Natural killer cell treated with Interleukin-12 subunit alpha and Interleukin-12 subunit beta and Interleukin-15 and Interleukin-18, amount 100 ng/mL, for 72 hours (primary cell): ENCODE measurements around the gene NOP16. TPM values are rescaled to one million over a fixed set of nuclear protein-coding genes. Genes with fewer than 3 reads are reported as not detected.

Experiments
- ATAC-seq, 2 donors: fragments of 150-1000 bp; cut with Tn5 transposase in 1 of 2; sonication (Bioruptor Pico), chemical (Tn5 transposase) in 1 of 2; 2 replicates each; pipeline ENCODE4 v1.10.0; 2021
- DNase-seq: peaks from one replicate; pipeline ENCODE4 v3.0.0; 2022; ENCODE audit warnings: low spot score
- H3K27ac Mint-ChIP-seq, 2 donors: 1 replicate in 1 of 2; 2 replicates in 1 of 2; pipeline ENCODE4 v1.8.0; 2022; ENCODE audit warnings: mixed read lengths in 2 of 2, mild to moderate bottlenecking in 1 of 2, moderate library complexity in 1 of 2
- H3K27me3 Mint-ChIP-seq, 2 donors: 1 replicate in 1 of 2; 2 replicates in 1 of 2; pipeline ENCODE4 v1.8.0; 2022; ENCODE audit warnings: mixed read lengths in 2 of 2
- H3K36me3 Mint-ChIP-seq: one replicate; pipeline ENCODE4 v1.8.0; 2022; ENCODE audit warnings: mixed read lengths
- H3K4me1 Mint-ChIP-seq, 2 donors: 1 replicate in 1 of 2; 2 replicates in 1 of 2; pipeline ENCODE4 v1.8.0; 2022; ENCODE audit warnings: low read depth in 2 of 2, mixed read lengths in 2 of 2, mild to moderate bottlenecking in 1 of 2
- H3K4me3 Mint-ChIP-seq: one replicate; pipeline ENCODE4 v1.8.0; 2022; ENCODE audit warnings: mixed read lengths
- H3K9me3 Mint-ChIP-seq: 2 replicates; pipeline ENCODE4 v1.8.0; 2022; ENCODE audit warnings: mixed read lengths
- total RNA-seq, 2 donors: library from RNA; stranded (reverse); gene quantifications; one replicate each; pipeline ENCODE4 v1.2.3, GENCODE V29; 2022

The NOP16 gene
- 100 to 1,000 TPM in 1 of 2 donors, 10 to 100 TPM in 1; 62.0 to 155 TPM for total RNA-seq

DNA sequence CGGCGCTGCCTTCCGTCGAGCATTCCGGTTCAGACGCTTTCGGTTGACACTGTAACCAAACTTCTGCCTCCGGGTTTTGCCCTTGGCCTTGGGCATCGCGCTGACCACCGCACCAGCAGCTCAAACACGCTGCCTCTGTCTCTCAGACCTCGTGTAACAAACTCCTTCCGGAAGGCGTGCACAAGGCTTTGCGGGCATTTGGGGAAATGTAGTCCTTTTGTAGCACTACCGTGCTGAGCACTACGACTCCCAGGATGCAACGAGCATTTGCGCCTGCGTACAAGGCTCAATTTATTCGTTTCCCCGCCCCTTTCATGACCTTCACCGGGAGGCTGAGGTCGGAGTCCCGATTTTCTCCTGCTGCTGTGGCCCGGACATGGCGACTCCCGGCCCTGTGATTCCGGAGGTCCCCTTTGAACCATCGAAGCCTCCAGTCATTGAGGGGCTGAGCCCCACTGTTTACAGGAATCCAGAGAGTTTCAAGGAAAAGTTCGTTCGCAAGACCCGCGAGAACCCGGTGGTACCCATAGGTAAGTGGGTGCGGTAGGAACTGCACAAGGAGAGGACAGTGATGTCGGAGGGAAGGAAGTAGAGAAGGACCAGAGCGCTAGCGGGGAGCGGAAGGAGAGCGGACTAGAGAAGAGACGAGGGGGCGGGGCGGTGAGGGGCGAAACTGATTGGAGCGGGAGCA, at the start of gene NOP16, which contains the start of gene HIGD2A:
TSS of gene NOP16 (minus strand) at position 155 of the 691 bp plus-strand sequence. CDS start at position 96, 59 bp downstream.
TSS of gene HIGD2A (plus strand) at position 308 of the 691 bp plus-strand sequence. CDS start at position 377, 69 bp downstream.
- Mint-ChIP-seq H3K9me3 (no peaks in the 10 kb centered on the region), H3K36me3 (peaks cover 22% of the 10 kb centered on the region), H3K27ac (peak within 1 kb of the TSS; percentile 87 to 96), H3K27me3 (no peaks in the 10 kb centered on the region), H3K4me1 (peaks cover 29 to 31% of the 10 kb centered on the region in 2 donors), H3K4me3 (peak within 1 kb of the TSS; percentile 92)
- ATAC-seq (peak; percentile 95 to 96), DNase-seq (peak; percentile 99)

- Mint-ChIP-seq H3K36me3 (no peaks in the 10 kb centered on the region), H3K27me3 (peaks cover 0 to 4% of the 10 kb centered on the region in 2 donors), H3K27ac (peak overlapping the region in 1 of 2 donors; percentile 6), H3K4me3 (peak overlapping the region; percentile 46), H3K4me1 (peaks cover 10% of the 10 kb centered on the region in 2 donors), H3K9me3 (no peaks in the 10 kb centered on the region)
- DNase-seq (no peak), ATAC-seq (peak in 1 of 2 donors; percentile 44)
Observed at GRCh38 chr5:176436656-176437055, 48.3 kb upstream of the NOP16 start.

- H3K27ac Mint-ChIP-seq, result no peak overlapping the region
- DNase-seq (no peak), ATAC-seq (no peak)
- H3K27me3 Mint-ChIP-seq, result peaks cover 0 to 2% of the 10 kb centered on the region in 2 donors
- no peak overlapping the region for H3K4me3 Mint-ChIP-seq
- no peaks in the 10 kb centered on the region for H3K9me3 Mint-ChIP-seq
- no peaks in the 10 kb centered on the region for H3K36me3 Mint-ChIP-seq
- peaks cover 14 to 17% of the 10 kb centered on the region in 2 donors for H3K4me1 Mint-ChIP-seq
Observed at GRCh38 chr5:176432707-176433106, 44.3 kb upstream of the NOP16 start.

- no peak for DNase-seq
- Mint-ChIP-seq H3K4me3 (no peak overlapping the region), H3K36me3 (no peaks in the 10 kb centered on the region), H3K27me3 (no peaks in the 10 kb centered on the region), H3K27ac (peak overlapping the region in 1 of 2 donors; percentile 5), H3K4me1 (peaks cover 4 to 7% of the 10 kb centered on the region in 2 donors), H3K9me3 (no peaks in the 10 kb centered on the region)
- ATAC-seq, result no peak
Observed at GRCh38 chr5:176429972-176430371, 41.6 kb upstream of the NOP16 start.

GRCh38 chr5:176427971-176428370, 39.6 kb upstream of the NOP16 start:
- Mint-ChIP-seq H3K27me3 (peaks cover 0 to 3% of the 10 kb centered on the region in 2 donors), H3K36me3 (no peaks in the 10 kb centered on the region), H3K27ac (no peak overlapping the region), H3K4me3 (no peak overlapping the region), H3K9me3 (no peaks in the 10 kb centered on the region), H3K4me1 (peaks cover 4 to 7% of the 10 kb centered on the region in 2 donors)
- ATAC-seq, result no peak
- no peak for DNase-seq

GRCh38 chr5:176426876-176427275, 38.5 kb upstream of the NOP16 start:
- peaks cover 4 to 7% of the 10 kb centered on the region in 2 donors for H3K4me1 Mint-ChIP-seq
- no peak overlapping the region for H3K27ac Mint-ChIP-seq
- DNase-seq (no peak), ATAC-seq (no peak)
- no peaks in the 10 kb centered on the region for H3K36me3 Mint-ChIP-seq
- H3K9me3 Mint-ChIP-seq, result no peaks in the 10 kb centered on the region
- H3K27me3 Mint-ChIP-seq, result peaks cover 5 to 8% of the 10 kb centered on the region in 2 donors
- H3K4me3 Mint-ChIP-seq, result no peak overlapping the region

DNA sequence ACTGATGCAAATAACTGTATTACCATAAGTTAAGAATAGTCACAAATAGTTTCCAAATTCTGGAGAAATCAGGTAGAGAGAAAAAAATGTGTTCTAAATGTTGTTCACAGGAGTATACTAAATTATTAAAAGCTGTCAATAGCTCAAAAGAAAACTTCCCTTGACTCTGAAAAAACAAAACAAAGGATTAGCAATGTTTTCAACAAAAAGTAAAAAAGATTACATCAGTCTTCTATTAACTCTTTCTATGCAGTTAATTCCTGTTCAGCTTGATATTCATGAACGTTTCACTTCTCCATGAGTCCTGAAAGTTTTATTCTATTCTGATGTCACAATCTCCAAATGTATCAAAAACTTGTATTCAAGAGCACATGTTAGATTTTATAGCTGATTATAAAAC, 37.4 kb upstream of the NOP16 start:
- ATAC-seq (no peak), DNase-seq (no peak)
- Mint-ChIP-seq H3K27me3 (peaks cover 5 to 11% of the 10 kb centered on the region in 2 donors), H3K27ac (no peak overlapping the region), H3K4me3 (no peak overlapping the region), H3K4me1 (peaks cover 4 to 6% of the 10 kb centered on the region in 2 donors), H3K36me3 (no peaks in the 10 kb centered on the region), H3K9me3 (no peaks in the 10 kb centered on the region)

GRCh38 chr5:176425138-176425537, 36.7 kb upstream of the NOP16 start:
- Mint-ChIP-seq H3K36me3 (no peaks in the 10 kb centered on the region), H3K27ac (no peak overlapping the region), H3K9me3 (no peaks in the 10 kb centered on the region), H3K27me3 (peaks cover 5 to 16% of the 10 kb centered on the region in 2 donors), H3K4me3 (no peak overlapping the region), H3K4me1 (no peaks in the 10 kb centered on the region)
- no peak for ATAC-seq
- DNase-seq, result no peak

DNA sequence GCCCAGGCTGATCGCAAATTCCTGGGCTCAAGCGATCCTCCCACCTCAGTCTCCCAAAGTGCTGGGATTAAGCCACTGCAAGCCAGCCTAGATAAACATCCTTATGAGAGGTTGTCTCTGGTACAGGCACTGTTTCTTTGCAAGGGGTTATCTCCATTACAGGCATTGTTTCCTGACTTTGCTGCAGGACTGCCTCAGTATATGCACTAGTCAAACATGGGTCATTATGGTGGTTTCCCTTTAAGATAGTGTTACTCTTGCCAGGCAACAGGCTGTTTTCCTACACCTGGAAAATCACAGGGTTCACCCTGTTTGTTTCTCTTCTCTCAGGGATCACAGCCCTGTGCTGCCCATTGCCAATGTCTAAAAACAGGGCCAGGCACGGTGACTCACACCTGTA, 35.8 kb upstream of the NOP16 start:
- Mint-ChIP-seq H3K9me3 (no peaks in the 10 kb centered on the region), H3K4me3 (no peak overlapping the region), H3K27ac (no peak overlapping the region), H3K27me3 (peaks cover 5 to 16% of the 10 kb centered on the region in 2 donors), H3K4me1 (no peaks in the 10 kb centered on the region), H3K36me3 (no peaks in the 10 kb centered on the region)
- ATAC-seq (no peak), DNase-seq (no peak)

GRCh38 chr5:176420972-176421544, 32.7 kb upstream of the NOP16 start:
- no peak for DNase-seq
- Mint-ChIP-seq H3K4me1 (peaks cover 4 to 10% of the 10 kb centered on the region in 2 donors), H3K4me3 (no peak overlapping the region), H3K27ac (no peak overlapping the region), H3K9me3 (no peaks in the 10 kb centered on the region), H3K36me3 (no peaks in the 10 kb centered on the region), H3K27me3 (peaks cover 5 to 16% of the 10 kb centered on the region in 2 donors)
- no peak for ATAC-seq

DNA sequence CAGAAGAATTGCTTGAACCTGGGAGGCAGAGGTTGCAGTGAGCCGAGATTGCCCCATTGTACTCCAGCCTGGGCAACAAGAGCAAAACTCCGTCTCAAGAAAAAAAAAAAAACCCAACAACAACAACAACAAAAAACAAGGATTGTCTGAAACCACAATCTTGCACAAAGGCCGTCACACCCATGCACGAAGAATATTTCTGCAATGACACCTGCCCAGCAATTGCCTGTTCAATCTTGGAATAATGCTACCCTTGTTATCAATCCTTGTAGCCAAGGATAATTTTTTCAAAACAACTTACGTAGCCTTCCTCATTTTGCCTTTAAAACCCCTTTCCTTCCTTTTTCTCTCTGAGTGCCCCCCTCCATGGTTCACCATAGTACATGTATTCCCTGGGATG, 31.7 kb upstream of the NOP16 start:
- DNase-seq (no peak), ATAC-seq (no peak)
- Mint-ChIP-seq H3K27ac (no peak overlapping the region), H3K4me1 (peaks cover 10 to 15% of the 10 kb centered on the region in 2 donors), H3K27me3 (peaks cover 5 to 16% of the 10 kb centered on the region in 2 donors), H3K36me3 (no peaks in the 10 kb centered on the region), H3K4me3 (no peak overlapping the region), H3K9me3 (no peaks in the 10 kb centered on the region)

GRCh38 chr5:176418251-176418650, 29.9 kb upstream of the NOP16 start:
- Mint-ChIP-seq H3K4me3 (no peak overlapping the region), H3K9me3 (no peaks in the 10 kb centered on the region), H3K27ac (no peak overlapping the region), H3K27me3 (peaks cover 5 to 15% of the 10 kb centered on the region in 2 donors), H3K36me3 (no peaks in the 10 kb centered on the region), H3K4me1 (peaks cover 18 to 20% of the 10 kb centered on the region in 2 donors)
- ATAC-seq (no peak), DNase-seq (no peak)

- H3K4me3 Mint-ChIP-seq, result peak overlapping the region; percentile 53
- H3K4me1 Mint-ChIP-seq, result peaks cover 18 to 29% of the 10 kb centered on the region in 2 donors
- DNase-seq (no peak), ATAC-seq (no peak)
- peak overlapping the region in 1 of 2 donors; percentile 80 for H3K27ac Mint-ChIP-seq
- H3K36me3 Mint-ChIP-seq, result no peaks in the 10 kb centered on the region
- H3K27me3 Mint-ChIP-seq, result peaks cover 0 to 8% of the 10 kb centered on the region in 2 donors
- H3K9me3 Mint-ChIP-seq, result no peaks in the 10 kb centered on the region
Observed at GRCh38 chr5:176416965-176417364, 28.6 kb upstream of the NOP16 start.
